ENCODE measurements around the gene UBA3. TPM values are rescaled to one million over a fixed set of nuclear protein-coding genes. Genes with fewer than 3 reads are reported as not detected.

Gene UBA3
- total RNA-seq, 1 experiment from 2014 or later, result 47.1 TPM

GRCh38 chr3:69065318-69065964 lies 14.7 kb downstream of the UBA3 start:
- CTCF ChIA-PET, result no interaction called here
- peaks cover 6% of the 10 kb centered on the region for H3K36me3 ChIP-seq (ENCODE audit: control insufficient read depth, insufficient read depth, low read length)
- ATAC-seq (no peak), DNase-seq (ENCODE audit: low read depth, low spot score) (no peak)
- H3K27me3 ChIP-seq (ENCODE audit: control insufficient read depth, insufficient read depth, low read length), result no peaks in the 10 kb centered on the region
- H3K4me1 ChIP-seq (ENCODE audit: control insufficient read depth, insufficient read depth, low read length), result no peaks in the 10 kb centered on the region
- intact Hi-C loops (cut with micrococcal nuclease; ENCODE audit: unreplicated experiment), result no loop called here
- in situ Hi-C loops (cut with HindIII; ENCODE audit: low pct_unique_long_range_greater_than_20kb, low sequenced_read_pairs), result no loop called here
- H3K4me3 ChIP-seq (ENCODE audit: low read depth in 2 of 2, low read length in 2 of 2), result no peak overlapping the region
- no TSS peak for BruUV-seq (replicated peaks)
- no peak for TF ChIP-seq CTCF (IDR thresholded peaks at IDR 0.05)
- no peak for TF ChIP-seq POLR2AphosphoS5 (IDR thresholded peaks at IDR 0.05; ENCODE audit: low read depth, low read length)
- TF ChIP-seq REST (IDR thresholded peaks at IDR 0.05; ENCODE audit: insufficient read depth in 1 of 2, low read depth in 2 of 2, low read length in 1 of 2), result no peak
- no peak for TF ChIP-seq TCF7L2 (IDR thresholded peaks at IDR 0.05; ENCODE audit: low read depth, low read length)
- TF ChIP-seq SIN3A (IDR thresholded peaks at IDR 0.05; ENCODE audit: borderline replicate concordance, insufficient read depth, low read depth, low read length), result no peak
- H3K27ac ChIP-seq (ENCODE audit: low read length), result no peak overlapping the region
- POLR2A ChIA-PET, result no interaction called here
- no peaks in the 10 kb centered on the region for H3K9me3 ChIP-seq (ENCODE audit: control insufficient read depth, insufficient read depth, low read depth, low read length)

- POLR2A ChIA-PET, result no interaction called here
Observed at GRCh38 chr3:69063636-69064035, 16.5 kb downstream of the UBA3 start.

More at GRCh38 chr3:69063636-69064035, 16.5 kb downstream of the UBA3 start:
- H3K27me3 ChIP-seq (ENCODE audit: control insufficient read depth, insufficient read depth, low read length), result no peaks in the 10 kb centered on the region
- DNase-seq (ENCODE audit: low read depth, low spot score) (no peak), ATAC-seq (no peak)
- peaks cover 6% of the 10 kb centered on the region for H3K36me3 ChIP-seq (ENCODE audit: control insufficient read depth, insufficient read depth, low read length)
- TF ChIP-seq POLR2AphosphoS5 (IDR thresholded peaks at IDR 0.05; ENCODE audit: low read depth, low read length) (no peak), REST (IDR thresholded peaks at IDR 0.05; ENCODE audit: insufficient read depth in 1 of 2, low read depth in 2 of 2, low read length in 1 of 2) (no peak), SIN3A (IDR thresholded peaks at IDR 0.05; ENCODE audit: borderline replicate concordance, insufficient read depth, low read depth, low read length) (no peak), CTCF (IDR thresholded peaks at IDR 0.05) (no peak), TCF7L2 (IDR thresholded peaks at IDR 0.05; ENCODE audit: low read depth, low read length) (no peak)
- H3K9me3 ChIP-seq (ENCODE audit: control insufficient read depth, insufficient read depth, low read depth, low read length), result no peaks in the 10 kb centered on the region
- no peak overlapping the region for H3K4me3 ChIP-seq (ENCODE audit: low read depth in 2 of 2, low read length in 2 of 2)
- no peak overlapping the region for H3K27ac ChIP-seq (ENCODE audit: low read length)
- H3K4me1 ChIP-seq (ENCODE audit: control insufficient read depth, insufficient read depth, low read length), result no peaks in the 10 kb centered on the region
- no TSS peak for BruUV-seq (replicated peaks)
- CTCF ChIA-PET, result no interaction called here
- intact Hi-C loops (cut with micrococcal nuclease; ENCODE audit: unreplicated experiment), result no loop called here
- in situ Hi-C loops (cut with HindIII; ENCODE audit: low pct_unique_long_range_greater_than_20kb, low sequenced_read_pairs), result no loop called here
